WTC11 (cell line): Measurements from ENCODE around the gene THBS3. TPM values are rescaled to one million over a fixed set of nuclear protein-coding genes. Genes with fewer than 3 reads are reported as not detected.

Experiments
- ATAC-seq: fragments of 200-7000 bp; cut with Tn5 transposase; 2 replicates; pipeline ENCODE4 v1.10.0; 2021; ENCODE audit warnings: mild to moderate bottlenecking, moderate library complexity
- CTCF ChIA-PET: fragments of 300-600 bp; sonication (Branson Sonifier 250); formaldehyde crosslinking; loops from one replicate; lab custom pipeline; 2021; ENCODE audit warnings: antibody characterized with exemption; lab: Charles Lee
- POLR2A ChIA-PET: fragments of 350-600 bp; sonication (Branson Sonifier 250); formaldehyde crosslinking; loops from one replicate; lab custom pipeline; 2021; ENCODE audit warnings: antibody characterized with exemption; lab: Charles Lee
- DNase-seq: peaks from one replicate; pipeline ENCODE4 v3.0.0; 2021; ENCODE audit warnings: low spot score
- H3K27ac Mint-ChIP-seq: 2 replicates; pipeline ENCODE4 v1.8.0; 2021; ENCODE audit warnings: mixed read lengths
- H3K27me3 Mint-ChIP-seq: 2 replicates; pipeline ENCODE4 v1.8.0; 2021; ENCODE audit warnings: low read depth, mild to moderate bottlenecking, moderate library complexity, mixed read lengths
- H3K36me3 Mint-ChIP-seq: 2 replicates; pipeline ENCODE4 v1.8.0; 2021; ENCODE audit warnings: mixed read lengths
- H3K4me1 Mint-ChIP-seq: 2 replicates; pipeline ENCODE4 v1.8.0; 2022; ENCODE audit warnings: mixed read lengths
- H3K4me3 Mint-ChIP-seq: 2 replicates; pipeline ENCODE4 v1.8.0; 2021; ENCODE audit warnings: mild to moderate bottlenecking, moderate library complexity, mixed read lengths
- H3K9me3 Mint-ChIP-seq: 2 replicates; pipeline ENCODE4 v1.8.0; 2021; ENCODE audit warnings: mixed read lengths
- AR ChIP-seq: fragments of 250-450 bp; sonication (Bioruptor Pico); IDR thresholded peaks from 2 replicates; pipeline ENCODE4 v1.9.0; 2021; ENCODE audit warnings: mild to moderate bottlenecking
- CREM ChIP-seq: sonication (generic); formaldehyde crosslinking; IDR thresholded peaks from 2 replicates; pipeline ENCODE4 v1.8.1; 2022; ENCODE audit warnings: mild to moderate bottlenecking, missing genetic modification reagents, moderate library complexity
- CTCF ChIP-seq: fragments of 200-600 bp; IDR thresholded peaks from 2 replicates; pipeline ENCODE4 v1.8.0; 2022; ENCODE audit warnings: antibody characterized with exemption
- E2F1 ChIP-seq: sonication (generic); formaldehyde crosslinking; IDR thresholded peaks from 2 replicates; pipeline ENCODE4 v1.8.0; 2022; ENCODE audit warnings: mild to moderate bottlenecking, missing genetic modification reagents
- ERG ChIP-seq: fragments of 250-450 bp; sonication (Bioruptor Pico); IDR thresholded peaks from 2 replicates; pipeline ENCODE4 v1.8.0; 2021; ENCODE audit warnings: mild to moderate bottlenecking
- FOXK1 ChIP-seq: sonication (generic); formaldehyde crosslinking; IDR thresholded peaks from 2 replicates; pipeline ENCODE4 v1.8.0; 2022; ENCODE audit warnings: mild to moderate bottlenecking, moderate library complexity, missing genetic modification reagents
- FOXP1 ChIP-seq: sonication (generic); formaldehyde crosslinking; IDR thresholded peaks from 2 replicates; pipeline ENCODE4 v1.8.0; 2022; ENCODE audit warnings: missing genetic modification reagents, mild to moderate bottlenecking, moderate library complexity, borderline replicate concordance
- GABPB1 ChIP-seq: sonication (generic); formaldehyde crosslinking; IDR thresholded peaks from 2 replicates; pipeline ENCODE4 v1.8.1; 2023; ENCODE audit warnings: mild to moderate bottlenecking, missing genetic modification reagents
- GTF2I ChIP-seq: fragments of 250-450 bp; sonication (Bioruptor Pico); conservative IDR thresholded peaks from 2 replicates; pipeline ENCODE4 v1.4.0; 2021; ENCODE audit warnings: mild to moderate bottlenecking
- JUN ChIP-seq: sonication (generic); formaldehyde crosslinking; IDR thresholded peaks from 2 replicates; pipeline ENCODE4 v1.8.0; 2023; ENCODE audit warnings: mild to moderate bottlenecking, missing genetic modification reagents
- MLX ChIP-seq: sonication (generic); formaldehyde crosslinking; IDR thresholded peaks from 2 replicates; pipeline ENCODE4 v1.8.1; 2023; ENCODE audit warnings: mild to moderate bottlenecking, missing genetic modification reagents, moderate library complexity
- MXD4 ChIP-seq: fragments of 250-450 bp; sonication (Bioruptor Pico); IDR thresholded peaks from 2 replicates; pipeline ENCODE4 v1.8.0; 2021; ENCODE audit warnings: mild to moderate bottlenecking, moderate library complexity, borderline replicate concordance
- NFATC4 ChIP-seq: fragments of 250-450 bp; sonication (Bioruptor Pico); IDR thresholded peaks from 2 replicates; pipeline ENCODE4 v1.9.0; 2021; ENCODE audit warnings: mild to moderate bottlenecking
- SMAD3 ChIP-seq: sonication (generic); formaldehyde crosslinking; IDR thresholded peaks from 2 replicates; pipeline ENCODE4 v1.8.0; 2022; ENCODE audit warnings: missing genetic modification reagents, mild to moderate bottlenecking, borderline replicate concordance
- SMAD4 ChIP-seq: sonication (generic); formaldehyde crosslinking; IDR thresholded peaks from 2 replicates; pipeline ENCODE4 v1.8.0; 2022; ENCODE audit warnings: mild to moderate bottlenecking, missing genetic modification reagents
- STAT6 ChIP-seq: sonication (generic); formaldehyde crosslinking; conservative IDR thresholded peaks from 2 replicates; pipeline ENCODE4 v1.8.1; 2023; ENCODE audit warnings: mild to moderate bottlenecking, low read depth, missing genetic modification reagents, moderate library complexity
- TCF7 ChIP-seq: sonication (generic); formaldehyde crosslinking; IDR thresholded peaks from 2 replicates; pipeline ENCODE4 v1.8.0; 2022; ENCODE audit warnings: mild to moderate bottlenecking, low read depth, missing genetic modification reagents, moderate library complexity
- ZBTB43 ChIP-seq: sonication (generic); formaldehyde crosslinking; IDR thresholded peaks from 2 replicates; pipeline ENCODE4 v1.8.1; 2023; ENCODE audit warnings: mild to moderate bottlenecking, missing genetic modification reagents
- ZNF121 ChIP-seq: sonication (generic); formaldehyde crosslinking; IDR thresholded peaks from 2 replicates; pipeline ENCODE4 v1.8.0; 2023; ENCODE audit warnings: missing genetic modification reagents
- ZNF138 ChIP-seq: sonication (generic); formaldehyde crosslinking; conservative IDR thresholded peaks from 2 replicates; pipeline ENCODE4 v1.8.1; 2022; ENCODE audit warnings: mild to moderate bottlenecking, moderate library complexity, missing genetic modification reagents
- ZNF219 ChIP-seq: sonication (generic); formaldehyde crosslinking; IDR thresholded peaks from 2 replicates; pipeline ENCODE4 v1.8.0; 2023; ENCODE audit warnings: missing genetic modification reagents, mild to moderate bottlenecking, borderline replicate concordance
- ZNF281 ChIP-seq: sonication (generic); formaldehyde crosslinking; IDR thresholded peaks from 2 replicates; pipeline ENCODE4 v1.8.0; 2023; ENCODE audit warnings: mild to moderate bottlenecking, missing genetic modification reagents
- ZNF416 ChIP-seq: fragments of 250-450 bp; sonication (Bioruptor Pico); IDR thresholded peaks from 2 replicates; pipeline ENCODE4 v1.9.0; 2021; ENCODE audit warnings: mild to moderate bottlenecking, inconsistent platforms
- total RNA-seq: library from RNA; stranded (reverse); gene quantifications from 3 replicates; pipeline ENCODE4 v1.2.3, GENCODE V29; 2021

THBS3 gene
- total RNA-seq, 1 experiment from 2014 or later, result 5.3 TPM

- no peak for ATAC-seq
- peaks cover 9% of the 10 kb centered on the region for H3K27me3 Mint-ChIP-seq
- TF ChIP-seq ZNF121 (CRISPR knock-in tag), result no peak
- TF ChIP-seq ZNF138 (CRISPR knock-in tag), result no peak
- no peak for TF ChIP-seq ZNF281
- no peak for TF ChIP-seq STAT6 (CRISPR knock-in tag)
- no peak for TF ChIP-seq GTF2I (CRISPR knock-in tag)
- TF ChIP-seq FOXP1 (CRISPR knock-in tag), result no peak
- 0 out of 2 replicates have a peak, but pooled peaks have one; percentile 12 for TF ChIP-seq NFATC4
- no peak for TF ChIP-seq ZBTB43 (CRISPR knock-in tag)
- no peak for TF ChIP-seq MXD4
- TF ChIP-seq AR (CRISPR knock-in tag), result no peak
- 0 out of 2 replicates have a peak, but pooled peaks have one; percentile 13 for TF ChIP-seq CTCF
- TF ChIP-seq JUN (CRISPR knock-in tag), result no peak
- TF ChIP-seq MLX (CRISPR knock-in tag), result no peak
- TF ChIP-seq ERG, result 0 out of 2 replicates have a peak, but pooled peaks have one; percentile 66
- TF ChIP-seq FOXK1 (CRISPR knock-in tag), result no peak
- TF ChIP-seq GABPB1 (CRISPR knock-in tag), result no peak
- TF ChIP-seq E2F1, result no peak
- no peak for TF ChIP-seq CREM (CRISPR knock-in tag)
- TF ChIP-seq TCF7, result no peak
- TF ChIP-seq ZNF219 (CRISPR knock-in tag), result no peak
- no peak for TF ChIP-seq ZNF416 (CRISPR knock-in tag)
- TF ChIP-seq SMAD3 (CRISPR knock-in tag), result no peak
- TF ChIP-seq SMAD4 (CRISPR knock-in tag), result no peak
Observed at GRCh38 chr1:155205969-155206593, 1.6 kb downstream of the THBS3 start.

More at GRCh38 chr1:155205969-155206593, 1.6 kb downstream of the THBS3 start:
- CTCF ChIA-PET, result interaction anchor here (0.6 to 4.8 kb wide), 12 partner anchors 10 to 523 kb away, joined by 3 to 51 read pairs (median 10); partner anchors contain the start of genes ADAM15, KRTCAP2, RUSC1 and TRIM46
- peaks cover 30% of the 10 kb centered on the region for H3K36me3 Mint-ChIP-seq
- POLR2A ChIA-PET, result interaction anchor here (1.1 to 1.5 kb wide), 3 partner anchors 10 to 118 kb away, joined by 3 to 5 read pairs (median 4); no protein-coding TSS in a partner anchor
- H3K4me1 Mint-ChIP-seq, result peaks cover 19% of the 10 kb centered on the region
- H3K9me3 Mint-ChIP-seq, result no peaks in the 10 kb centered on the region
- no peak overlapping the region for H3K4me3 Mint-ChIP-seq
- no peak overlapping the region for H3K27ac Mint-ChIP-seq
- DNase-seq, result no peak
